Measurements from ENCODE around the gene PSMD1. TPM values are rescaled to one million over a fixed set of nuclear protein-coding genes. Genes with fewer than 3 reads are reported as not detected.

The PSMD1 gene
- total and polyA plus RNA-seq, 2 of the 8 experiments (the other 6 are each of a cell fraction or from before 2014, with no cell fraction given): 179 to 272 TPM

- no peak for TF ChIP-seq POLR2AphosphoS5 (IDR thresholded peaks at IDR 0.05; ENCODE audit: low read depth, low read length)
- no peak for TF ChIP-seq JUN (IDR thresholded peaks at IDR 0.05; ENCODE audit: low read depth, low read length)
- no peak for TF ChIP-seq EGR1 (IDR thresholded peaks at IDR 0.05; ENCODE audit: borderline replicate concordance, low read depth, low read length)
Measured at GRCh38 chr2:231033147-231034132, 23.2 kb upstream of the PSMD1 start (continued).
